Hair follicular keratinocyte (primary cell): ENCODE measurements around the gene CPED1. TPM values are rescaled to one million over a fixed set of nuclear protein-coding genes. Genes with fewer than 3 reads are reported as not detected.

Experiments used
- total RNA-seq: library from RNA; depleted of rRNA; stranded (reverse); fragments of >200 nt; gene quantifications from 2 replicates; pipeline ENCODE4 v1.2.3, GENCODE V29; 2015

CPED1 gene
- total RNA-seq = 0.08 and 0.23 TPM in 2 replicates

DNA sequence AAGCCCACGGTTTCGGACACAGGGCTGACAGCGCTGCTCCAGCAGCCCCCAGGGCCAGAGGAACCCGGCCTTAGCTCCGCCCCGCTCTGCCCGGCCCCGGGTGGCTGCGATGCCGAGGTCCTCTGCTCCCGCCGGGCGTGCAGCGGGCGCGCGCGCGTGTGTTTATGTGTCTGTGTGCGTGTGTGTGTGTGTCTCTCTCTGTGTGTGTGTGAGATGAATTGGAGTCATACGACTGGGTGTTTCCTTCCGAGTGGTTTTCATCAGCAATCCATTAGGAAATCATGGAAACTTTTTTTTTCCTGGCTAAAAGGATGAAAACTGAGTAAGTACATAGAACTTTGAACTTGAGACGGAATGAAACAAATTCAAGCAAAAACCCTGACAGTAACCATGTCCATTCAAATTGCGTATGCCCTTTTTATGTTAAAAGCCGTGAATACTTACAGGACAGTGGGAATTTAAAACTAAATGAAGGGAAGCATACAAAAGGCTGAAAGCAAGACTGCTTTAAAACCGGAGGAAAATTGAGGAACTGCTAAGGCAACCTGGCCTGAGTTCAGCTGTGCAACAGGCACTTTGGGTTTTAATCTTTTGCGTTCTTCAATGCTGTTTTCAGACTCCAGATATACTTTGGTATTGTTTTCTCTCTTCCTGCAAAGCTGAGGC is at the start of gene CPED1:
Gene CPED1 (plus strand): TSS at position 121 of the 666 bp plus-strand sequence. CDS start 911 bp downstream, outside the sequence.

DNA sequence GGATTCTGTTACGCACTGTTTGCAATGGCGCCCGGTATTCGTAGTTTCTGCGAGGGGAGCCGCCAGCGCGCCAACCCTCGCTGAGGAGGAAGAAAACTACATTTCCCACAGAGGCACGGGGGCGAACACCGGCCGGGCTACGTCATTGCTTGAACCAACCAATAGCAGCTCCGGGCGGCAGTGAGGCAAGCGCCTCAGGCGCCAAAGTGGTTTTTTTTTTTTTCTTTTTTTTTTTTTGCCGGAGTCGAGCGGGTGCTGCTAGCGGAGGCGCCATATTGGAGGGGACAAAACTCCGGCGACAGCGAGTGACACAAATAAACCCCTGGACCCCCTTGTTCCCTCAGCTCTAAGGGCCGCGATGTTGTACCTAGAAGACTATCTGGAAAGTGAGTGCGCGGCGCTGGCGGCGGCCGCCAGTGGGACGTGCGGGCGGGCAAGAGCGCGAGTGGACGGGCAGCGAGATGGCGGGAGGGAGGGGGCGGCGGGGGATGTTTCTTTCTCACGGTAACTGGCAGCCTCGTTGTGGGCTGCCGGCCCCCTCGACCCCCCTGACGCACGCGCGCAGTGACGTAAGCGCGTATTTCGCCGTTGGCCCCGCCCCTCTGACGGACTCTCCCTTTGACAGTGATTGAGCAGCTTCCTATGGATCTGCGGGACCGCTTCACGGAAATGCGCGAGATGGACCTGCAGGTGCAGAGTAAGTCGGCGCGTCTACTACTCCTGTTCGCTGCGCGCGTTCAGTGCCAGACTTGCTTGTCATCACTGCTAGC is 37.8 kb upstream of the CPED1 start, which contains the start of gene ING3:
Gene ING3 (plus strand): TSS at position 239 of the 770 bp plus-strand sequence. CDS start 120 bp downstream, at position 359.

GRCh38 chr7:121328508-121329190 is 340.1 kb downstream of the CPED1 start, which contains the start of gene WNT16:
WNT16 (plus strand) TSS chr7:121329000; CDS start chr7:121329293, 293 bp downstream.

Other genes starting within 250 kb of the CPED1 start
- gene TSPAN12, start 130.6 kb upstream of the CPED1 start, total RNA-seq = not detected in 2 replicates
- 3.6 and 9.4 TPM in 2 replicates for gene ING3, start 37.9 kb upstream of the CPED1 start, total RNA-seq